HUDEP-2 (cell line): Measurements from ENCODE around the gene PAOX.

Experiments used
- DNase-seq, 76 experiments: peaks; one replicate each; lab custom pipeline; 2025; ENCODE audit not compliant: unreplicated experiment in 76 of 76; lab: John Stamatoyannopoulos, UW

Gene PAOX

GRCh38 chr10:133379152-133379800 lies at the start of gene PAOX:
TSS of gene PAOX (plus strand) at chr10:133379262. CDS start at chr10:133379317, 55 bp downstream.
- peak in 13 of 76 experiments; percentile 6 to 34 (median 21) for DNase-seq

GRCh38 chr10:133329491-133330202 lies 49.4 kb upstream of the PAOX start:
- DNase-seq: peak in 71 of 76 experiments; percentile 2 to 85 (median 65)

GRCh38 chr10:133332936-133333699 lies 45.9 kb upstream of the PAOX start:
- no peak for DNase-seq

- no peak for DNase-seq
Measured at GRCh38 chr10:133334503-133335245, 44.4 kb upstream of the PAOX start.

- peak in 22 of 76 experiments; percentile 1 to 49 (median 22) for DNase-seq
Measured at GRCh38 chr10:133335246-133336117, 43.6 kb upstream of the PAOX start.

GRCh38 chr10:133336118-133336576 lies 42.9 kb upstream of the PAOX start:
- DNase-seq: no peak

GRCh38 chr10:133336577-133337369 lies 42.3 kb upstream of the PAOX start, which contains the start of gene CALY:
TSS of gene CALY (minus strand) at chr10:133336896. CDS start at chr10:133328989, 7,907 bp downstream.
- DNase-seq: peak in 1 of 76 experiments; percentile 27

GRCh38 chr10:133337370-133337725 lies 41.7 kb upstream of the PAOX start:
- DNase-seq: no peak

- DNase-seq: no peak
Measured at GRCh38 chr10:133338080-133339071, 40.7 kb upstream of the PAOX start.

GRCh38 chr10:133339708-133340380 lies 39.2 kb upstream of the PAOX start:
- DNase-seq: no peak

GRCh38 chr10:133341983-133342382 lies 37.1 kb upstream of the PAOX start:
- no peak for DNase-seq

GRCh38 chr10:133342942-133343341 lies 36.1 kb upstream of the PAOX start:
- no peak for DNase-seq

GRCh38 chr10:133343558-133343957 lies 35.5 kb upstream of the PAOX start:
- no peak for DNase-seq

GRCh38 chr10:133344236-133344635 lies 34.8 kb upstream of the PAOX start:
- DNase-seq: no peak

GRCh38 chr10:133346413-133346812 lies 32.6 kb upstream of the PAOX start:
- DNase-seq: no peak

- DNase-seq: no peak
Measured at GRCh38 chr10:133347710-133348517, 31.1 kb upstream of the PAOX start.
